HepG2 (cell line): ENCODE results near the gene MBD5.

Source experiments
- CTCF ChIP-seq: sonication (generic); formaldehyde crosslinking; IDR thresholded peaks from 2 replicates; pipeline ENCODE4 v1.5.0; 2020; ENCODE audit warnings: mild to moderate bottlenecking, missing genetic modification reagents, moderate library complexity
- POLR2A ChIP-seq, 2 experiments: IDR thresholded peaks; 2 replicates each; pipeline ENCODE4 v1.6.1; 2011; ENCODE audit warnings: low read depth in 2 of 2, low read length in 2 of 2, mild to moderate bottlenecking in 1 of 2, moderate library complexity in 1 of 2; ENCODE audit not compliant: insufficient read depth in 1 of 2
- PREB ChIP-seq: sonication (generic); formaldehyde crosslinking; IDR thresholded peaks from 2 replicates; pipeline ENCODE4 v1.4.0; 2020; ENCODE audit warnings: missing genetic modification reagents

- TF ChIP-seq PREB (CRISPR knock-in tag) (no peak), POLR2A (IDR thresholded peaks at IDR 0.05; ENCODE audit: insufficient read depth in 1 of 2, low read depth in 2 of 2, low read length in 2 of 2) (no peak), CTCF (CRISPR knock-in tag) (no peak)
Measured at GRCh38 chr2:148014616-148015015, 6.3 kb upstream of the MBD5 start.
